Activated T-helper 9 cell treated with anti-CD3 and anti-CD28 coated beads, Interleukin-2, amount 50 U/mL, for 16 hours (primary cell): ENCODE measurements around the gene OR51E1.

Source experiments
- DNase-seq: peaks from one replicate; pipeline ENCODE4 v3.0.0-alpha.2; 2020; ENCODE audit warnings: low read depth

Gene OR51E1

GRCh38 chr11:4654635-4655369, 11.0 kb downstream of the OR51E1 start:
- no peak for DNase-seq

GRCh38 chr11:4658629-4659445, 15.1 kb downstream of the OR51E1 start:
- no peak for DNase-seq

- DNase-seq = no peak
Observed at GRCh38 chr11:4662876-4663275, 19.1 kb downstream of the OR51E1 start.

- DNase-seq = no peak
Observed at GRCh38 chr11:4664183-4664582, 20.4 kb downstream of the OR51E1 start.

- no peak for DNase-seq
Observed at GRCh38 chr11:4664786-4665185, 21.0 kb downstream of the OR51E1 start.

GRCh38 chr11:4665424-4665823, 21.6 kb downstream of the OR51E1 start:
- DNase-seq = no peak

GRCh38 chr11:4671741-4672140, 28.0 kb downstream of the OR51E1 start:
- no peak for DNase-seq

- DNase-seq = no peak
Observed at GRCh38 chr11:4672470-4672869, 28.7 kb downstream of the OR51E1 start.

- no peak for DNase-seq
Observed at GRCh38 chr11:4673781-4674180, 30.0 kb downstream of the OR51E1 start.

- no peak for DNase-seq
Observed at GRCh38 chr11:4677948-4678347, 34.2 kb downstream of the OR51E1 start.

GRCh38 chr11:4680341-4680740, 36.6 kb downstream of the OR51E1 start:
- no peak for DNase-seq

GRCh38 chr11:4682623-4683419, 39.0 kb downstream of the OR51E1 start:
- no peak for DNase-seq

- DNase-seq = no peak
Observed at GRCh38 chr11:4684631-4685285, 41.0 kb downstream of the OR51E1 start.

GRCh38 chr11:4695442-4695841, 51.7 kb downstream of the OR51E1 start:
- DNase-seq = no peak

GRCh38 chr11:4697585-4697984, 53.8 kb downstream of the OR51E1 start, which contains the start of gene OR51E2:
OR51E2 (minus strand) TSS chr11:4697853; CDS start chr11:4682711, 15,142 bp downstream.
- no peak for DNase-seq

- DNase-seq = no peak
Observed at GRCh38 chr11:4699697-4700435, 56.1 kb downstream of the OR51E1 start.

- no peak for DNase-seq
Observed at GRCh38 chr11:4700436-4700820, 56.6 kb downstream of the OR51E1 start.

GRCh38 chr11:4704054-4704789, 60.4 kb downstream of the OR51E1 start, which contains the start of gene MMP26:
MMP26 (plus strand) TSS chr11:4704784.
- DNase-seq = no peak

GRCh38 chr11:4704790-4705334, 61.1 kb downstream of the OR51E1 start:
- DNase-seq = no peak
